ENCODE measurements around the gene LY9.
A peak's percentile ranks its signal among the peaks of the same experiment; 100 is the strongest.

The LY9 gene, protein sequence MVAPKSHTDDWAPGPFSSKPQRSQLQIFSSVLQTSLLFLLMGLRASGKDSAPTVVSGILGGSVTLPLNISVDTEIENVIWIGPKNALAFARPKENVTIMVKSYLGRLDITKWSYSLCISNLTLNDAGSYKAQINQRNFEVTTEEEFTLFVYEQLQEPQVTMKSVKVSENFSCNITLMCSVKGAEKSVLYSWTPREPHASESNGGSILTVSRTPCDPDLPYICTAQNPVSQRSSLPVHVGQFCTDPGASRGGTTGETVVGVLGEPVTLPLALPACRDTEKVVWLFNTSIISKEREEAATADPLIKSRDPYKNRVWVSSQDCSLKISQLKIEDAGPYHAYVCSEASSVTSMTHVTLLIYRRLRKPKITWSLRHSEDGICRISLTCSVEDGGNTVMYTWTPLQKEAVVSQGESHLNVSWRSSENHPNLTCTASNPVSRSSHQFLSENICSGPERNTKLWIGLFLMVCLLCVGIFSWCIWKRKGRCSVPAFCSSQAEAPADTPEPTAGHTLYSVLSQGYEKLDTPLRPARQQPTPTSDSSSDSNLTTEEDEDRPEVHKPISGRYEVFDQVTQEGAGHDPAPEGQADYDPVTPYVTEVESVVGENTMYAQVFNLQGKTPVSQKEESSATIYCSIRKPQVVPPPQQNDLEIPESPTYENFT

DNA sequence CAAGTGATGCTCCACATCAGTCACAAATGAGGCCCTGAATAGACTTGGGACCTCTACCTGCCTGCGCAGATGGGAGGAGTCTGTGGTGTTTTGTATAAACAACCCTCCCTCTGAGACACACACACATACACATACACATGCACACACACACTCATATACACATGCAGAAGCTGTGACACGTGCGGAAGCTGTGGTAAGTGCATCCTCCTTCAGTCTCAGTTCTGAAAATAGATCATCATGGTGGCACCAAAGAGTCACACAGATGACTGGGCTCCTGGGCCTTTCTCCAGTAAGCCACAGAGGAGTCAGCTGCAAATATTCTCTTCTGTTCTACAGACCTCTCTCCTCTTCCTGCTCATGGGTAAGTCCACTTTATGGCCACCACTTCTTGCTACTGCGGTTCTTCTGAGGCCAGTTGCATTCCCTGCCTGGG, at the start of gene LY9:
Gene LY9 (plus strand): TSS at position 224 of the 433 bp plus-strand sequence. CDS start 14 bp downstream, at position 238.
- H3K27ac Mint-ChIP-seq = peak within 1 kb of the TSS; percentile 98
- peak; percentile 95 for ATAC-seq
- no peaks in the 10 kb centered on the region for H3K9me3 Mint-ChIP-seq
- H3K4me3 Mint-ChIP-seq = peak within 1 kb of the TSS; percentile 97
- H3K36me3 Mint-ChIP-seq = peaks cover 33% of the 10 kb centered on the region
- H3K27me3 Mint-ChIP-seq = no peaks in the 10 kb centered on the region
- peaks cover 75% of the 10 kb centered on the region for H3K4me1 Mint-ChIP-seq

- H3K4me1 Mint-ChIP-seq = peaks cover 75% of the 10 kb centered on the region
- H3K27ac Mint-ChIP-seq = peak overlapping the region; percentile 70
- H3K9me3 Mint-ChIP-seq = no peaks in the 10 kb centered on the region
- H3K36me3 Mint-ChIP-seq = peaks cover 72% of the 10 kb centered on the region
- H3K4me3 Mint-ChIP-seq = no peak overlapping the region
- H3K27me3 Mint-ChIP-seq = no peaks in the 10 kb centered on the region
- no peak for ATAC-seq
Measured at GRCh38 chr1:160746836-160747500, 49.0 kb upstream of the LY9 start.

DNA sequence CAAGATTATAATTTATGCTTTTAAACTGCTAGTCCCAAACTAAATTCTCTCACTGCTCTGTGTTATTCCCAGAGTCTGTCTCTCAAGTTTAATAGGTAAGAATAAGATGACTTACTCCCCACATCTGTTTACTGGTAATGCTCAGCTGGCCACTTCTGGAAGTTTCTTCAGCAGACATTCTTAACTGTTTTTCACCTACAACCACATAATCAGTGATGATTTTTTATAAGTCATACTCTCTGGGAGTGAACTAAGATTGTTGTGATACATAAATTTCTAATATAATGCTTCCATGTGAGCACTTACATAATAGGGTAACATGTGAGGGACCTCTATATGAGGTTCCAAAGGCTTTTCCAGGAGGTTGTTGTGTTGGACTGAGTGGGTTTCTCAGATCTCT, 48.3 kb upstream of the LY9 start:
- no peaks in the 10 kb centered on the region for H3K27me3 Mint-ChIP-seq
- peaks cover 72% of the 10 kb centered on the region for H3K36me3 Mint-ChIP-seq
- H3K27ac Mint-ChIP-seq = peak overlapping the region; percentile 70
- no peak overlapping the region for H3K4me3 Mint-ChIP-seq
- no peak for ATAC-seq
- peaks cover 73% of the 10 kb centered on the region for H3K4me1 Mint-ChIP-seq
- H3K9me3 Mint-ChIP-seq = no peaks in the 10 kb centered on the region

DNA sequence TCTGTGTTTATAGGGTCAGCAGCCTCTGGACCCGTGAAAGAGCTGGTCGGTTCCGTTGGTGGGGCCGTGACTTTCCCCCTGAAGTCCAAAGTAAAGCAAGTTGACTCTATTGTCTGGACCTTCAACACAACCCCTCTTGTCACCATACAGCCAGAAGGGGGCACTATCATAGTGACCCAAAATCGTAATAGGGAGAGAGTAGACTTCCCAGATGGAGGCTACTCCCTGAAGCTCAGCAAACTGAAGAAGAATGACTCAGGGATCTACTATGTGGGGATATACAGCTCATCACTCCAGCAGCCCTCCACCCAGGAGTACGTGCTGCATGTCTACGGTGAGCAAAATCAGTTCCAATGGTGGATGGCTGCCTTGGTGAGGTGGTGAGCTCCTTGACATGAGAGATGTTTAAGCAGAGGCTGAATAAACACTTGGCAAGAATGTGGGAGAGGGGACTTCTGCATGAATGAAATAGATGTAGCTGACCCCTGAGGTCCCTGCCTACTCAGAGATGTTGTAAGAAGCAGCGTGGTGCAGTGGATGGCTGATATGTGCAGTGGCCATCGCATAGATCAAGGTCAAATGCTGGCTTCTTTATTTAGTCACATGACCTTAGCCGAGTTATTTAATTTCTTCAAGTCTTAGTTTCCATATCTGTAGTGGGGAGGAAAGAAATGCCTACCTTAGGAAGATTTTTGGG, 47.6 kb upstream of the LY9 start:
- H3K4me1 Mint-ChIP-seq = peaks cover 70% of the 10 kb centered on the region
- no peaks in the 10 kb centered on the region for H3K27me3 Mint-ChIP-seq
- H3K27ac Mint-ChIP-seq = peak overlapping the region; percentile 70
- peaks cover 72% of the 10 kb centered on the region for H3K36me3 Mint-ChIP-seq
- no peak overlapping the region for H3K4me3 Mint-ChIP-seq
- no peaks in the 10 kb centered on the region for H3K9me3 Mint-ChIP-seq
- no peak for ATAC-seq

DNA sequence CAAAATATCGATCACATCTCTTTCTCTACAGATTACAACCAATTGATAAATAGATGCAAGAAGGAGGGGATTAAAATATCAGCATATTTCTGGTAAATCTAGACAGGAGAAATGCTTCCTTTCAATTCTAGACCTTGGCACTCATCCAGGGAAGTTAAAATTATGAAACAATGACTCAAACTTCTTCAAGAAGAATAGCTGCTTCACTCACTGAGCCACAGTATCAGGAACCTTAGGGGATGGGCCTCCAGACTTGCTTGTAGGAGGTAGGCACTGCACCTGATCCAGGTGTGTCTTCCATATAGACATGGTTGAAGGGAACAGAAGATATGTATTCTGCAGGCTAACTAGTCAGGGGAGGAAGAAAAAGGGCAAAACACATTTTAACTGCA, 47.1 kb upstream of the LY9 start:
- ATAC-seq = no peak
- no peak overlapping the region for H3K4me3 Mint-ChIP-seq
- no peaks in the 10 kb centered on the region for H3K9me3 Mint-ChIP-seq
- peaks cover 74% of the 10 kb centered on the region for H3K36me3 Mint-ChIP-seq
- H3K4me1 Mint-ChIP-seq = peaks cover 65% of the 10 kb centered on the region
- peak overlapping the region; percentile 70 for H3K27ac Mint-ChIP-seq
- H3K27me3 Mint-ChIP-seq = no peaks in the 10 kb centered on the region

- Mint-ChIP-seq H3K36me3 (peaks cover 60% of the 10 kb centered on the region), H3K4me3 (no peak overlapping the region), H3K9me3 (no peaks in the 10 kb centered on the region), H3K27me3 (no peaks in the 10 kb centered on the region), H3K4me1 (peaks cover 50% of the 10 kb centered on the region), H3K27ac (peak overlapping the region; percentile 70)
- no peak for ATAC-seq
Measured at GRCh38 chr1:160750608-160751007, 45.4 kb upstream of the LY9 start.

DNA sequence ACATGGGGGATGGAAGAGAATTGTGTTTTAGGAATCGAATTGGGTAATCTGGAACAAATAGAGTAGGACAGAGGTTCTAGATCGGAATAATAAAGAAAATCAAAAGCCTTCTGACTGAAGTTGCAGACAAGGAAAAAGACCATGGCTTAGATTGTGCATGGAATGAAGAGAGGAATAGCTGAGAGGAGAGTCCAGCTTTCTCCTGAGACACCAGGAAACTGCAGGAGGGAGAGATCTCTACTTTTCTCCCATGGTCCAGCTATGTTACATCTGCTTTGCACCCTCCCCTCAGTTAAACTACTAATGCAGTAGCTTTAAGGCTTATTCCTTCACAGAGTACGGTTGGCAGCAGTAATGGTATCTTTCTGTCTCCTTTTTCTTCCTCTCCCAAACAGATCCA, 43.6 kb upstream of the LY9 start:
- Mint-ChIP-seq H3K27me3 (no peaks in the 10 kb centered on the region), H3K9me3 (no peaks in the 10 kb centered on the region), H3K27ac (no peak overlapping the region), H3K4me3 (no peak overlapping the region), H3K4me1 (peaks cover 57% of the 10 kb centered on the region), H3K36me3 (peaks cover 65% of the 10 kb centered on the region)
- ATAC-seq = no peak

GRCh38 chr1:160752924-160753323, 43.0 kb upstream of the LY9 start:
- peaks cover 54% of the 10 kb centered on the region for H3K4me1 Mint-ChIP-seq
- H3K27me3 Mint-ChIP-seq = no peaks in the 10 kb centered on the region
- no peak for ATAC-seq
- H3K4me3 Mint-ChIP-seq = no peak overlapping the region
- H3K9me3 Mint-ChIP-seq = no peaks in the 10 kb centered on the region
- H3K36me3 Mint-ChIP-seq = peaks cover 61% of the 10 kb centered on the region
- H3K27ac Mint-ChIP-seq = no peak overlapping the region

- Mint-ChIP-seq H3K9me3 (no peaks in the 10 kb centered on the region), H3K27me3 (no peaks in the 10 kb centered on the region), H3K4me3 (no peak overlapping the region), H3K36me3 (peaks cover 54% of the 10 kb centered on the region), H3K27ac (no peak overlapping the region), H3K4me1 (peaks cover 47% of the 10 kb centered on the region)
- no peak for ATAC-seq
Measured at GRCh38 chr1:160753594-160753993, 42.4 kb upstream of the LY9 start.

- no peak overlapping the region for H3K4me3 Mint-ChIP-seq
- no peak for ATAC-seq
- no peaks in the 10 kb centered on the region for H3K9me3 Mint-ChIP-seq
- H3K36me3 Mint-ChIP-seq = peaks cover 39% of the 10 kb centered on the region
- H3K27ac Mint-ChIP-seq = peak overlapping the region; percentile 67
- H3K27me3 Mint-ChIP-seq = no peaks in the 10 kb centered on the region
- peaks cover 32% of the 10 kb centered on the region for H3K4me1 Mint-ChIP-seq
Measured at GRCh38 chr1:160755461-160755860, 40.5 kb upstream of the LY9 start.

DNA sequence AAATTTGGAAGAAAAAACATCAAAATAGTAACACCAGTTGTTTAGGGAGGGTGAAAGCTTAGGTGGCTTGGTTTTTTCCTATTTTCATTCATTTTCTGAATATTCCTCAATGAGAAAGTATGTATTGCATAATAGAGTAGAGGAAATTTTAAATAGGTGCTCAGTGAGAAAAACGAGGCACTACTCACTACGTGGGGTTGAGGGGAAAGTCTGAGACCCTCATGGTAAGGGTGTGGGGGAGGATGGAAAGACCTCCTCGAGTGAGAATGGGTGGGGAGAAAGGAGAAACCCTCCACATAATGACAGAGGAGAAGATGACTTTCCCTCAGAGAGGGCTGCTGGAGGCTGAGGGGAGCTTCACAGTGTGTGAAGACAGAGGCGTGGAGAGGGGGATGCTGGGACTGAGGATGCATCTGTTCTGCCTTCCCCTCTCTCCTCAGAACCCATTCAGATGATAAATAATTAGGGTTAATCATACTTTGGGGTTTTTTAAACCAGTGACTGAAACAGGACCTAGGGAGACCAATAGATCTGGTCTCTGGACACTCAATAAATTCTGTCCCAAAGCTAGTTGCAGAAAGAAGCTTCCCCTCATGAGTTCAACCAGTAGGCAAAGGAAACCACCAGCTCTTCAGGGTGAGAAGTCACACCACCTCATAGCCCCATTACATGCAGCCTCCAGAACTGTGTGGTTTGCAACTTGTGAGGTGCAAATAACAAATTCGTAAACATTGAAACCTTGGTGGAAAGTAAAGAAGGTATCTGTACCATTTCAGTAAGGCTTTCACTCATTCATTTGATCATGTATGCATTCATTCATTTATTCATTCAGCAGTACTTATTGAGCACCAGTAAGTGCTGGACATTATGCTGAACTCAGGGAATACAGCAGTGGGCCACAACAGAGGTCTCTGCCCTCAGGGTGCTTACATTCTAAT, 39.8 kb upstream of the LY9 start:
- peak; percentile 35 for ATAC-seq
- Mint-ChIP-seq H3K27me3 (no peaks in the 10 kb centered on the region), H3K9me3 (no peaks in the 10 kb centered on the region), H3K4me3 (no peak overlapping the region), H3K4me1 (peaks cover 25% of the 10 kb centered on the region), H3K27ac (peak overlapping the region; percentile 67), H3K36me3 (peaks cover 35% of the 10 kb centered on the region)

DNA sequence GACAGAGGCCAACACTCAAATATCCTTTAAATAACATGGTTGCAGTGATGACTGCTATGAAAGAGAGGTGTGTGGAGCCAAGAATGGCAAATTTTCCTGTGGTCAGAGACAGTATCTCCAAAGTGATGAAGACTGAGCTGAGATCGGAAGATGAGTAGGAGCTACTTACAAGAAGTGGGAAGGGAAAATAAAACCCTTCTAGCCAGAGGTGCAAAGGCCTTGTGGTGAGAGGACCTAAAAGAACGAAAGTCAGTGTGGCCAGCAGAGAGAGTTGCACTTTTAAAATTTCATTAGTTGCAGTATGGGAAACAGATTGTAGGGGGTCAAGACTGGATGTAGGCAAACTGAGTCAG, 39.1 kb upstream of the LY9 start:
- Mint-ChIP-seq H3K27me3 (no peaks in the 10 kb centered on the region), H3K9me3 (no peaks in the 10 kb centered on the region), H3K27ac (no peak overlapping the region), H3K36me3 (peaks cover 32% of the 10 kb centered on the region), H3K4me1 (peaks cover 18% of the 10 kb centered on the region), H3K4me3 (no peak overlapping the region)
- no peak for ATAC-seq

GRCh38 chr1:160758521-160758920, 37.5 kb upstream of the LY9 start:
- Mint-ChIP-seq H3K27me3 (no peaks in the 10 kb centered on the region), H3K4me1 (peaks cover 7% of the 10 kb centered on the region), H3K36me3 (peaks cover 15% of the 10 kb centered on the region), H3K9me3 (no peaks in the 10 kb centered on the region), H3K4me3 (no peak overlapping the region), H3K27ac (no peak overlapping the region)
- no peak for ATAC-seq

GRCh38 chr1:160759740-160760139, 36.2 kb upstream of the LY9 start:
- Mint-ChIP-seq H3K4me1 (peaks cover 7% of the 10 kb centered on the region), H3K27me3 (no peaks in the 10 kb centered on the region), H3K9me3 (no peaks in the 10 kb centered on the region), H3K36me3 (peaks cover 11% of the 10 kb centered on the region), H3K4me3 (no peak overlapping the region), H3K27ac (no peak overlapping the region)
- no peak for ATAC-seq

Data from stimulated activated memory B cell treated with anti-CD40 and anti-IgM and Interleukin-4, amounts not matched to agents 10 μg/mL and 1 μg/mL and 100 μg/mL, for 72 hours (primary cell).